H1 (cell line): Measurements from ENCODE around the gene NIM1K. TPM values are rescaled to one million over a fixed set of nuclear protein-coding genes. Genes with fewer than 3 reads are reported as not detected.

Source experiments
- CTCF ChIA-PET: fragments of 300-600 bp; sonication (Branson Sonifier 250); formaldehyde crosslinking; loops from one replicate; lab custom pipeline; 2021; ENCODE audit not compliant: partially characterized antibody; lab: Charles Lee
- POLR2A ChIA-PET: fragments of 300-600 bp; sonication (Branson Sonifier 250); formaldehyde crosslinking; loops from one replicate; lab custom pipeline; 2021; ENCODE audit warnings: inconsistent platforms; ENCODE audit not compliant: partially characterized antibody; lab: Charles Lee
- DNase-seq, 2 experiments: peaks; one replicate each; pipeline versions ENCODE4 v3.0.0 to v3.0.0-alpha.2; 2010 to 2022; ENCODE audit warnings: low spot score in 2 of 2, low read depth in 1 of 2, mixed read lengths in 1 of 2
- FAIRE-seq: peaks from 2 replicates; lab custom pipeline; 2011; peaks lifted over from hg19 to GRCh38; lab: Jason Lieb, UNC
- H2AFZ ChIP-seq: 2 replicates; pipeline ENCODE4 v1.8.1; 2012; ENCODE audit warnings: low read length, inconsistent platforms
- H2AK5ac ChIP-seq: 2 replicates; pipeline ENCODE4 v1.6.1; 2013; ENCODE audit warnings: low read depth, low read length
- H2BK120ac ChIP-seq: replicated peaks from 2 replicates; pipeline ENCODE3; 2013; ENCODE audit warnings: low read depth, low read length, inconsistent platforms
- H2BK12ac ChIP-seq: 2 replicates; pipeline ENCODE4 v1.6.1; 2013; ENCODE audit warnings: low read depth, low read length
- H2BK15ac ChIP-seq: 2 replicates; pipeline ENCODE4 v1.6.1; 2013; ENCODE audit warnings: low read length
- H2BK20ac ChIP-seq: 2 replicates; pipeline ENCODE4 v1.6.1; 2013; ENCODE audit warnings: low read length
- H2BK5ac ChIP-seq: 2 replicates; pipeline ENCODE4 v1.6.1; 2013; ENCODE audit warnings: low read depth, low read length
- H3K14ac ChIP-seq: 2 replicates; pipeline ENCODE4 v1.6.1; 2013; ENCODE audit warnings: inconsistent platforms; ENCODE audit not compliant: insufficient read length
- H3K18ac ChIP-seq: 2 replicates; pipeline ENCODE4 v1.6.1; 2013; ENCODE audit warnings: low read length; ENCODE audit errors: extremely low read depth
- H3K23ac ChIP-seq: 2 replicates; pipeline ENCODE4 v1.6.1; 2013; ENCODE audit warnings: inconsistent platforms; ENCODE audit not compliant: insufficient read length
- H3K23me2 ChIP-seq: 2 replicates; pipeline ENCODE4 v1.6.1; 2013; ENCODE audit warnings: low read depth, low read length
- H3K27ac ChIP-seq: 2 replicates; pipeline ENCODE4 v1.6.1; 2011; ENCODE audit warnings: low read depth, low read length, inconsistent platforms
- H3K27me3 ChIP-seq, 4 experiments: replicated peaks in 1 of 4; 1 replicate in 1 of 4; 2 replicates in 3 of 4; pipeline versions ENCODE4 v1.6.1 to v1.8.1; 2011 to 2013; ENCODE audit warnings: low read length in 3 of 4, mild to moderate bottlenecking in 3 of 4, inconsistent platforms in 2 of 4, mixed read lengths in 2 of 4, moderate library complexity in 1 of 4; ENCODE audit not compliant: control insufficient read depth in 3 of 4, insufficient read depth in 3 of 4; ENCODE audit errors: extremely low read depth in 1 of 4
- H3K36me3 ChIP-seq, 4 experiments: 2 replicates each; pipeline versions ENCODE4 v1.6.1 to v1.8.1; 2011 to 2013; ENCODE audit warnings: mild to moderate bottlenecking in 4 of 4, low read length in 3 of 4, moderate library complexity in 2 of 4, control low read depth in 1 of 4, inconsistent platforms in 1 of 4; ENCODE audit not compliant: insufficient read depth in 4 of 4, control insufficient read depth in 2 of 4
- H3K4ac ChIP-seq: replicated peaks from 2 replicates; pipeline ENCODE3; 2013; ENCODE audit warnings: low read length, low read depth, mixed read lengths, inconsistent platforms; ENCODE audit not compliant: insufficient read length
- H3K4me1 ChIP-seq, 4 experiments: replicated peaks in 1 of 4; 1 replicate in 1 of 4; 2 replicates in 3 of 4; pipeline versions ENCODE4 v1.6.1 to v1.8.1; 2011 to 2013; ENCODE audit warnings: low read length in 3 of 4, inconsistent platforms in 2 of 4, mixed read lengths in 1 of 4; ENCODE audit not compliant: insufficient read depth in 4 of 4, control insufficient read depth in 3 of 4
- H3K4me2 ChIP-seq, 2 experiments: 2 replicates each; pipeline versions ENCODE4 v1.6.1 to v1.8.1; 2011 to 2013; ENCODE audit warnings: low read depth in 2 of 2, low read length in 2 of 2, control low read depth in 1 of 2, inconsistent platforms in 1 of 2, mild to moderate bottlenecking in 1 of 2; ENCODE audit not compliant: insufficient read depth in 1 of 2
- H3K4me3 ChIP-seq, 4 experiments: fragments of 200-600, 300-600 bp in 1 of 4; sonication (generic), shearing (Covaris generic), sonication (Bioruptor Twin) in 1 of 4; 2 replicates each; pipeline versions ENCODE4 v1.5.1 to v1.8.1; 2011 to 2016; ENCODE audit warnings: low read length in 4 of 4, low read depth in 3 of 4, control low read depth in 2 of 4, inconsistent platforms in 2 of 4, mild to moderate bottlenecking in 2 of 4, mixed read lengths in 1 of 4, moderate library complexity in 1 of 4; ENCODE audit not compliant: insufficient read depth in 2 of 4; ENCODE audit errors: extremely low read depth in 1 of 4
- H3K56ac ChIP-seq: replicated peaks from 2 replicates; pipeline ENCODE3; 2013; ENCODE audit warnings: low read depth, mild to moderate bottlenecking, mixed read lengths, low read length, inconsistent platforms; ENCODE audit not compliant: insufficient read length
- H3K79me1 ChIP-seq: 2 replicates; pipeline ENCODE4 v1.6.1; 2013; ENCODE audit warnings: low read depth, low read length, control low read depth
- H3K79me2 ChIP-seq, 2 experiments: 2 replicates each; pipeline versions ENCODE4 v1.6.1 to v1.8.1; 2012 to 2013; ENCODE audit warnings: low read length in 2 of 2, mild to moderate bottlenecking in 2 of 2, inconsistent platforms in 1 of 2; ENCODE audit not compliant: insufficient read depth in 2 of 2, control insufficient read depth in 1 of 2
- H3K9ac ChIP-seq, 4 experiments: replicated peaks in 1 of 4; 1 replicate in 1 of 4; 2 replicates in 3 of 4; pipeline versions ENCODE4 v1.6.1 to v1.8.1; 2011 to 2013; ENCODE audit warnings: low read depth in 3 of 4, low read length in 3 of 4, control low read depth in 2 of 4, mild to moderate bottlenecking in 2 of 4, moderate library complexity in 2 of 4, inconsistent platforms in 1 of 4; ENCODE audit errors: extremely low read depth in 1 of 4
- H3K9me3 ChIP-seq, 2 experiments: 2 replicates each; pipeline versions ENCODE4 v1.6.1 to v1.8.1; 2012 to 2013; ENCODE audit warnings: mild to moderate bottlenecking in 2 of 2, moderate library complexity in 2 of 2, control low read depth in 1 of 2, inconsistent platforms in 1 of 2, low read depth in 1 of 2, low read length in 1 of 2, mixed read lengths in 1 of 2; ENCODE audit not compliant: insufficient read depth in 2 of 2
- H4K20me1 ChIP-seq, 2 experiments: replicated peaks in 1 of 2; 2 replicates each; pipeline versions ENCODE3 to v1.8.1; 2011 to 2013; ENCODE audit warnings: inconsistent platforms in 2 of 2, low read length in 2 of 2, mild to moderate bottlenecking in 1 of 2; ENCODE audit not compliant: insufficient read depth in 2 of 2, control insufficient read depth in 1 of 2
- H4K5ac ChIP-seq: 2 replicates; pipeline ENCODE4 v1.6.1; 2013; ENCODE audit warnings: low read length, low read depth, mixed read lengths, inconsistent platforms; ENCODE audit not compliant: insufficient read length
- H4K8ac ChIP-seq: 2 replicates; pipeline ENCODE4 v1.8.0; 2013; ENCODE audit warnings: mild to moderate bottlenecking, moderate library complexity, low read length, inconsistent platforms; ENCODE audit not compliant: insufficient read depth; ENCODE audit errors: extremely low read depth
- H4K91ac ChIP-seq: replicated peaks from 2 replicates; pipeline ENCODE3; 2013; ENCODE audit warnings: low read length, mixed read lengths, inconsistent platforms; ENCODE audit not compliant: insufficient read length
- CHD1 ChIP-seq: IDR thresholded peaks from 2 replicates; pipeline ENCODE4 v1.6.1; 2012; ENCODE audit warnings: low read depth, low read length, improper control_type of control experiment
- EZH2 ChIP-seq: fragments of 200-600 bp; sonication (generic); IDR thresholded peaks from 2 replicates; pipeline ENCODE4 v1.7.1; 2012; ENCODE audit warnings: low read depth, mild to moderate bottlenecking, moderate library complexity, low read length, inconsistent platforms; ENCODE audit not compliant: severe bottlenecking
- JUND ChIP-seq: IDR thresholded peaks from 2 replicates; pipeline ENCODE4 v1.6.1; 2011; ENCODE audit warnings: mild to moderate bottlenecking, improper control_type of control experiment, low read length
- KDM4A ChIP-seq: IDR thresholded peaks from one replicate; pipeline ENCODE4 v1.7.1; 2012; ENCODE audit warnings: low read depth, mild to moderate bottlenecking, moderate library complexity, low read length, inconsistent platforms; ENCODE audit not compliant: severe bottlenecking
- PHF8 ChIP-seq: fragments of 200-600 bp; sonication (generic); conservative IDR thresholded peaks from 2 replicates; pipeline ENCODE4 v1.7.1; 2012; ENCODE audit warnings: low read depth, mild to moderate bottlenecking, inconsistent platforms, low read length, moderate library complexity
- RAD21 ChIP-seq, 2 experiments: IDR thresholded peaks in 1 of 2; conservative IDR thresholded peaks in 1 of 2; 2 replicates each; pipeline ENCODE4 v1.6.1; 2011; ENCODE audit warnings: low read depth in 2 of 2, low read length in 2 of 2, improper control_type of control experiment in 1 of 2, inconsistent platforms in 1 of 2, mild to moderate bottlenecking in 1 of 2, moderate library complexity in 1 of 2
- SP1 ChIP-seq: IDR thresholded peaks from 2 replicates; pipeline ENCODE4 v1.6.1; 2011; ENCODE audit warnings: low read depth, low read length
- TEAD4 ChIP-seq: IDR thresholded peaks from 2 replicates; pipeline ENCODE4 v1.6.1; 2012; ENCODE audit warnings: low read depth, low read length, inconsistent platforms, mixed read lengths
- YY1 ChIP-seq: IDR thresholded peaks from 2 replicates; pipeline ENCODE4 v1.6.1; 2011; ENCODE audit warnings: low read depth, mild to moderate bottlenecking, low read length
- WGBS, 2 experiments: shearing (Covaris generic) in 1 of 2; methylation state at CpG; one replicate each; pipeline versions ENCODE4 v1.1.6 to v1.1.7; 2013 to 2015; ENCODE audit warnings: low lambda C conversion rate in 2 of 2, mixed read lengths in 2 of 2, inconsistent platforms in 1 of 2, low coverage in 1 of 2, missing lambda C conversion rate in 1 of 2; ENCODE audit not compliant: insufficient replicate concordance in 2 of 2, insufficient coverage in 1 of 2, insufficient read length in 1 of 2; ENCODE audit errors: extremely low coverage in 1 of 2, missing lambda C conversion rate in 1 of 2; 5-methylcytosine and 5-hydroxymethylcytosine counted together
- long read RNA-seq, 2 experiments: library from RNA in 1 of 2; library from capped mRNA in 1 of 2; stranded (forward); transcript quantifications; one replicate each; pipeline ENCODE4 v2.0.0, GENCODE V29; 2021; ENCODE audit warnings: inconsistent platforms in 1 of 2
- polyA minus RNA-seq, 3 experiments: library from RNA; depleted of rRNA, polyadenylated mRNA; stranded (reverse); fragments of >200 nt; gene quantifications; 1 replicate in 2 of 3; 2 replicates in 1 of 3; pipeline ENCODE4 v1.2.3, GENCODE V29; 2011
- polyA plus RNA-seq, 7 experiments: library from polyadenylated mRNA; depleted of rRNA in 3 of 7; stranded (reverse) in 5 of 7; unstranded in 2 of 7; fragments of >200 nt in 5 of 7; fragments of 200-250 nt in 2 of 7; gene quantifications; 1 replicate in 5 of 7; 2 replicates in 1 of 7; 4 replicates in 1 of 7; pipeline versions ENCODE4 v1.2.1 to v1.2.3, GENCODE V29; 2011 to 2013; ENCODE audit warnings: missing spikeins in 2 of 7, mixed read lengths in 2 of 7
- total RNA-seq: library from RNA; stranded (reverse); fragmentation: NEBNext Ultra II Directional; extraction: Animal tissue kit (Norgen Biotek cat#: 25700); gene quantifications from 2 replicates; pipeline ENCODE4 v1.2.1, GENCODE V29; 2021

The NIM1K gene
- total RNA-seq (not detected in 2 replicates), polyA plus RNA-seq (2011; rRNA removed) (not detected in 2 replicates), polyA minus RNA-seq (2011; rRNA and poly(A)+ RNA removed) (not detected in 2 replicates)
- 0.03 TPM for polyA plus RNA-seq (2011; cell fraction: cytosol; rRNA removed)
- polyA plus RNA-seq (2011; cell fraction: nucleus; rRNA removed), result 0.16 TPM
- polyA plus RNA-seq (2012, experiment 1 of 2), result not detected in 4 replicates
- polyA plus RNA-seq (2012, experiment 2 of 2), result not detected
- not detected for polyA plus RNA-seq (2013, experiment 1 of 2)
- 0.02 TPM for polyA plus RNA-seq (2013, experiment 2 of 2)
- not detected for polyA minus RNA-seq (2011; cell fraction: cytosol; rRNA and poly(A)+ RNA removed)
- not detected for polyA minus RNA-seq (2011; cell fraction: nucleus; rRNA and poly(A)+ RNA removed)
- long read RNA-seq, experiment 1, result 0 reads
- long read RNA-seq, experiment 2, result 0 reads

GRCh38 chr5:43191740-43192557 lies at the start of gene NIM1K:
Gene NIM1K (plus strand): TSS chr5:43192225. CDS start chr5:43245776, 53,551 bp downstream.
- Histone ChIP-seq H2BK12ac (0 out of 2 replicates have a peak within 1 kb of the TSS, but pooled peaks have one; percentile 39), H3K9ac (no peak within 1 kb of the TSS), H3K27me3 (peaks cover 8 to 36% (median 29%) of the 10 kb centered on the region in 4 experiments; a peak in 6 of 7 replicates), H3K18ac (no peak within 1 kb of the TSS), H3K79me2 (no peaks in the 10 kb centered on the region), H4K5ac (no peak within 1 kb of the TSS), H3K4ac (no peak within 1 kb of the TSS), H3K27ac (no peak within 1 kb of the TSS), H4K20me1 (peaks cover 0 to 5% of the 10 kb centered on the region in 2 experiments), H3K4me1 (peaks cover 6 to 10% (median 8%) of the 10 kb centered on the region in 4 experiments), H3K14ac (no peak within 1 kb of the TSS), H2AK5ac (no peak within 1 kb of the TSS), H2BK5ac (no peak within 1 kb of the TSS), H2BK20ac (no peak within 1 kb of the TSS), H4K8ac (peak within 1 kb of the TSS; percentile 25), H3K36me3 (no peaks in the 10 kb centered on the region), H3K56ac (no peak within 1 kb of the TSS), H3K79me1 (no peaks in the 10 kb centered on the region), H3K23ac (no peak within 1 kb of the TSS), H3K23me2 (peaks cover 17% of the 10 kb centered on the region), H2AFZ (no peak within 1 kb of the TSS), H2BK15ac (no peak within 1 kb of the TSS), H3K4me3 (peak within 1 kb of the TSS; percentile 34 to 70 (median 47)), H3K4me2 (peak within 1 kb of the TSS; percentile 86 to 98), H4K91ac (no peak within 1 kb of the TSS), H2BK120ac (no peak within 1 kb of the TSS), H3K9me3 (no peaks in the 10 kb centered on the region)
- CTCF ChIA-PET, result interaction anchor here (0.5 to 2.0 kb wide), 4 partner anchors 75 to 292 kb away, joined by 3 to 5 read pairs (median 3); partner anchors contain the start of genes HMGCS1 and TMEM267
- POLR2A ChIA-PET, result interaction anchor here (1.2 kb wide), 1 partner anchor 71 kb away, joined by 4 read pairs; the partner anchor contains the start of gene ZNF131
- 3% methylated on average over 43 of the region's 64 CpGs; no CpG with 5 or more reads in 1 of the 2 experiments for WGBS, 2 experiments
- DNase-seq (peak; percentile 10 to 84), FAIRE-seq (no peak)
- TF ChIP-seq KDM4A (peak; percentile 56), PHF8 (no peak), RAD21 (IDR thresholded peaks at IDR 0.05 in 1 of 2, conservative IDR thresholded peaks at IDR 0.05 in 1 of 2; ENCODE audit: low read depth in 2 of 2, low read length in 2 of 2) (no peak), CHD1 (no peak), JUND (no peak), EZH2 (no peak), YY1 (no peak), TEAD4 (peak; percentile 31; the same call in 1 of the 2 replicates), SP1 (no peak)
